ENCODE results near the gene SYNE1. TPM values are rescaled to one million over a fixed set of nuclear protein-coding genes. Genes with fewer than 3 reads are reported as not detected.

The SYNE1 gene
- total and polyA plus RNA-seq, 8 donors, result 79.1 to 201 (median 104) TPM

- Histone ChIP-seq H3K36me3 (peaks cover 0 to 33% of the 10 kb centered on the region in 2 donors), H3K4me3 (no peak overlapping the region), H3K27me3 (no peaks in the 10 kb centered on the region), H3K9me3 (no peaks in the 10 kb centered on the region), H3K27ac (peak overlapping the region in 1 of 2 donors; percentile 14), H3K4me1 (peaks cover 5 to 16% of the 10 kb centered on the region in 2 donors)
- DNase-seq, result no peak
- intact Hi-C loops (cut with DNase I), result no loop called here
- ATAC-seq, result no peak
- no peak for TF ChIP-seq CTCF (IDR thresholded peaks at IDR 0.05)
These were observed 338.1 kb downstream of the SYNE1 start for GRCh38 chr6:152298848-152299735.

- no peak for DNase-seq
- Histone ChIP-seq H3K9me3 (no peaks in the 10 kb centered on the region), H3K4me3 (no peak overlapping the region), H3K27me3 (no peaks in the 10 kb centered on the region), H3K4me1 (peaks cover 5 to 16% of the 10 kb centered on the region in 2 donors), H3K36me3 (peaks cover 3 to 37% of the 10 kb centered on the region in 2 donors), H3K27ac (no peak overlapping the region)
- intact Hi-C loops (cut with DNase I), result no loop called here
- ATAC-seq, result no peak
- no peak for TF ChIP-seq CTCF (IDR thresholded peaks at IDR 0.05)
These were observed 339.0 kb downstream of the SYNE1 start for GRCh38 chr6:152298055-152298647.

GRCh38 chr6:152296648-152297376 lies 340.4 kb downstream of the SYNE1 start:
- TF ChIP-seq CTCF (IDR thresholded peaks at IDR 0.05), result no peak
- ATAC-seq (no peak), DNase-seq (no peak)
- Histone ChIP-seq H3K36me3 (peaks cover 3 to 50% of the 10 kb centered on the region in 2 donors), H3K9me3 (no peaks in the 10 kb centered on the region), H3K27ac (no peak overlapping the region), H3K27me3 (no peaks in the 10 kb centered on the region), H3K4me1 (peaks cover 5 to 12% of the 10 kb centered on the region in 2 donors), H3K4me3 (no peak overlapping the region)
- intact Hi-C loops (cut with DNase I), result no loop called here

- ATAC-seq, result no peak
- Histone ChIP-seq H3K27me3 (no peaks in the 10 kb centered on the region), H3K36me3 (peaks cover 3 to 57% of the 10 kb centered on the region in 2 donors)
These were observed 341.2 kb downstream of the SYNE1 start for GRCh38 chr6:152295920-152296319.

More at GRCh38 chr6:152295920-152296319, 341.2 kb downstream of the SYNE1 start:
- H3K27ac ChIP-seq, result no peak overlapping the region
- no peak overlapping the region for H3K4me3 ChIP-seq
- no peaks in the 10 kb centered on the region for H3K9me3 ChIP-seq
- no peak for DNase-seq
- peaks cover under 1 to 10% of the 10 kb centered on the region in 2 donors for H3K4me1 ChIP-seq
- intact Hi-C loops (cut with DNase I), result no loop called here
- no peak for TF ChIP-seq CTCF (IDR thresholded peaks at IDR 0.05)

Measured in left lung (tissue), 10 donors.